CD4-positive, alpha-beta T cell treated with Interleukin-6 for 4 hours (primary cell): Measurements from ENCODE around the gene PHF21A.
"Not testable (repeated sequence)": the region's sequence is repeated elsewhere in the genome, so short reads cannot be mapped to it uniquely, and the experiment has no call there.

Experiments used
- DNase-seq: peaks from one replicate; pipeline ENCODE4 v3.0.0-alpha.2; 2020; ENCODE audit warnings: mixed read lengths

The PHF21A gene

GRCh38 chr11:46020084-46020599 lies 101.1 kb downstream of the PHF21A start:
- no peak for DNase-seq

GRCh38 chr11:46018651-46019050 lies 102.6 kb downstream of the PHF21A start:
- no peak for DNase-seq

- DNase-seq: no peak
Measured at GRCh38 chr11:46017341-46017740, 103.9 kb downstream of the PHF21A start.

- no peak for DNase-seq
Measured at GRCh38 chr11:46015941-46016340, 105.3 kb downstream of the PHF21A start.

- not testable (repeated sequence) for DNase-seq
Measured at GRCh38 chr11:46014168-46014567, 107.1 kb downstream of the PHF21A start.

- no peak for DNase-seq
Measured at GRCh38 chr11:46012185-46012584, 109.1 kb downstream of the PHF21A start.

GRCh38 chr11:46010100-46010499 lies 111.2 kb downstream of the PHF21A start:
- no peak for DNase-seq

- no peak for DNase-seq
Measured at GRCh38 chr11:46009647-46010046, 111.6 kb downstream of the PHF21A start.

GRCh38 chr11:46006418-46007070 lies 114.7 kb downstream of the PHF21A start:
- DNase-seq: peak; percentile 23

- DNase-seq: no peak
Measured at GRCh38 chr11:46003572-46003971, 117.7 kb downstream of the PHF21A start.

- no peak for DNase-seq
Measured at GRCh38 chr11:46002189-46002588, 119.1 kb downstream of the PHF21A start.

GRCh38 chr11:46001448-46001914 lies 119.8 kb downstream of the PHF21A start:
- DNase-seq: no peak

GRCh38 chr11:45997599-45997998 lies 123.7 kb downstream of the PHF21A start:
- DNase-seq: no peak

GRCh38 chr11:45995342-45995734 lies 125.9 kb downstream of the PHF21A start:
- no peak for DNase-seq

- no peak for DNase-seq
Measured at GRCh38 chr11:45994371-45995341, 126.6 kb downstream of the PHF21A start.

- DNase-seq: no peak
Measured at GRCh38 chr11:45993531-45994001, 127.7 kb downstream of the PHF21A start.

- no peak for DNase-seq
Measured at GRCh38 chr11:45988921-45989320, 132.3 kb downstream of the PHF21A start.

GRCh38 chr11:45985212-45985611 lies 136.0 kb downstream of the PHF21A start:
- no peak for DNase-seq

GRCh38 chr11:45984192-45984591 lies 137.1 kb downstream of the PHF21A start:
- DNase-seq: no peak

GRCh38 chr11:45983471-45983845 lies 137.8 kb downstream of the PHF21A start:
- DNase-seq: no peak

- no peak for DNase-seq
Measured at GRCh38 chr11:45982656-45983470, 138.4 kb downstream of the PHF21A start.

GRCh38 chr11:45981826-45982225 lies 139.4 kb downstream of the PHF21A start:
- not testable (repeated sequence) for DNase-seq

GRCh38 chr11:45974806-45975205 lies 146.4 kb downstream of the PHF21A start:
- DNase-seq: no peak
